Left cardiac atrium (tissue), 4 donors: ENCODE measurements around the gene COL5A1. TPM values are rescaled to one million over a fixed set of nuclear protein-coding genes. Genes with fewer than 3 reads are reported as not detected.
"Not testable (repeated sequence)": the region's sequence is repeated elsewhere in the genome, so short reads cannot be mapped to it uniquely, and the experiment has no call there.

Source experiments
- ATAC-seq, 2 donors: fragments of 200-7000 bp; cut with Tn5 transposase; one replicate each; pipeline ENCODE4 v1.9.1; 2020; ENCODE audit warnings: mild to moderate bottlenecking in 2 of 2, moderate library complexity in 2 of 2
- DNase-seq: peaks from one replicate; pipeline ENCODE4 v3.0.0-alpha.2; 2020
- intact Hi-C, 2 donors: fragments of 100-400 bp; cut with DNase I; formaldehyde crosslinking; loops; one replicate each; pipeline versions ENCODE4 v1.14.1 to v1.15.1; 2022 to 2023
- total RNA-seq, 2 donors: library from RNA; stranded (reverse); fragmentation: NEBNext Ultra II Directional; extraction: Animal tissue kit (Norgen Biotek cat#: 25700); gene quantifications; one replicate each; pipeline ENCODE4 v1.2.1, GENCODE V29; 2021
- donor health status: DM: no; HTN: yes; CAD: no.
- donor health status: DM: no; HTN: yes; CAD: no; lungs with severe emphysema.
- donor health status: DM: yes; HTN: yes; CAD: no.
- donor health status: Dilated cardiomyopathy.

COL5A1 gene
- total RNA-seq, 2 donors from 2014 or later = 29.8 to 35.2 TPM

- intact Hi-C loops = no loop called here
- ATAC-seq (peak in 1 of 2 donors; percentile 8), DNase-seq (no peak)
Measured at GRCh38 chr9:134683714-134684374, 42.2 kb downstream of the COL5A1 start.

GRCh38 chr9:134684375-134684723, 42.7 kb downstream of the COL5A1 start:
- ATAC-seq (no peak), DNase-seq (no peak)
- intact Hi-C loops = no loop called here

- intact Hi-C loops, DNase-seq, ATAC-seq: not testable (repeated sequence)
Measured at GRCh38 chr9:134684941-134685340, 43.3 kb downstream of the COL5A1 start.

- intact Hi-C loops = no loop called here
- ATAC-seq (no peak), DNase-seq (no peak)
Measured at GRCh38 chr9:134685784-134686183, 44.2 kb downstream of the COL5A1 start.

GRCh38 chr9:134686896-134687295, 45.3 kb downstream of the COL5A1 start:
- DNase-seq (no peak), ATAC-seq (no peak)
- intact Hi-C loops = no loop called here

GRCh38 chr9:134687556-134687955, 46.0 kb downstream of the COL5A1 start:
- intact Hi-C loops = no loop called here
- no peak for ATAC-seq
- DNase-seq = no peak

GRCh38 chr9:134688231-134688630, 46.6 kb downstream of the COL5A1 start:
- DNase-seq (no peak), ATAC-seq (no peak)
- intact Hi-C loops = no loop called here

- ATAC-seq (no peak), DNase-seq (no peak)
- intact Hi-C loops = no loop called here
Measured at GRCh38 chr9:134688661-134689320, 47.2 kb downstream of the COL5A1 start.

GRCh38 chr9:134689321-134690181, 47.9 kb downstream of the COL5A1 start:
- intact Hi-C loops = loop anchor here in 1 of 2 donors (10.0 kb wide), 1 partner anchor 725 kb away; no protein-coding TSS in a partner anchor
- DNase-seq (peak; percentile 76), ATAC-seq (peak; percentile 76 to 82)

- no peak for DNase-seq
- intact Hi-C loops = loop anchor here in 1 of 2 donors (10.0 kb wide), 1 partner anchor 724 kb away; no protein-coding TSS in a partner anchor
- no peak for ATAC-seq
Measured at GRCh38 chr9:134690301-134690751, 48.7 kb downstream of the COL5A1 start.

- intact Hi-C loops = loop anchor here in 1 of 2 donors (10.0 kb wide), 1 partner anchor 724 kb away; no protein-coding TSS in a partner anchor
- ATAC-seq = peak in 1 of 2 donors; percentile 30
- no peak for DNase-seq
Measured at GRCh38 chr9:134690946-134691694, 49.5 kb downstream of the COL5A1 start.

- intact Hi-C loops = loop anchor here in 1 of 2 donors (10.0 kb wide), 1 partner anchor 723 kb away; no protein-coding TSS in a partner anchor
- DNase-seq (no peak), ATAC-seq (no peak)
Measured at GRCh38 chr9:134691695-134692572, 50.3 kb downstream of the COL5A1 start.

- no peak for ATAC-seq
- intact Hi-C loops = loop anchor here in 1 of 2 donors (10.0 kb wide), 1 partner anchor 722 kb away; no protein-coding TSS in a partner anchor
- DNase-seq = no peak
Measured at GRCh38 chr9:134692573-134692860, 50.9 kb downstream of the COL5A1 start.

GRCh38 chr9:134693011-134693410, 51.4 kb downstream of the COL5A1 start:
- no peak for DNase-seq
- intact Hi-C loops = loop anchor here in 1 of 2 donors (10.0 kb wide), 1 partner anchor 722 kb away; no protein-coding TSS in a partner anchor
- ATAC-seq = no peak

- intact Hi-C loops = loop anchor here in 1 of 2 donors (10.0 kb wide), 1 partner anchor 721 kb away; no protein-coding TSS in a partner anchor
- ATAC-seq = no peak
- DNase-seq = peak; percentile 10
Measured at GRCh38 chr9:134693641-134694367, 52.2 kb downstream of the COL5A1 start.

- intact Hi-C loops = loop anchor here in 1 of 2 donors (10.0 kb wide), 1 partner anchor 720 kb away; no protein-coding TSS in a partner anchor
- DNase-seq (no peak), ATAC-seq (no peak)
Measured at GRCh38 chr9:134694368-134694665, 52.7 kb downstream of the COL5A1 start.

- DNase-seq (peak; percentile 18), ATAC-seq (no peak)
- intact Hi-C loops = loop anchor here (5.0 to 10.0 kb wide), 3 partner anchors 43 to 720 kb away; no protein-coding TSS in a partner anchor
Measured at GRCh38 chr9:134694714-134695113, 53.1 kb downstream of the COL5A1 start.
